ENCODE measurements around the gene MATN1.

DNA sequence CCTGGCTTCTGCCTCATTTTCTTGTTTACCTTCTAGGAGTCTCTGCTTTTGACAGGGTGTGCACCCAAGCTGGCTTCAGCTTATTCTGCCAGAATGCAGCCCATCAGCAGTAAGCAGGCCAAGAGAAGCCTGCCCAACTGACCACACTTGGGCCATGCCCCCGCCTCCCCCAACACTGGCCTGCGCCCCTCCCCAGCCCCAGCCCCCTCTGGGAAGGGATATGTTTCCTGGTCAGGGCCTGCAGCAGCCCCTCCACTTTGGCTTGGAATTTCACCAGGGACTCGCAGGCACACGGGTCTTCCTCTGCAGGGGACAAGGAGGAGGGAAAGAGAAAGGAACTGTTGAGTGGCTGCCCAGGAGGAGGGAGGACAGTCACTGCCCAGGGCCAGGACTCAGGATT, 9.4 kb downstream of the MATN1 start:
- TF ChIP-seq EZH2 (IDR thresholded peaks at IDR 0.05; ENCODE audit: borderline replicate concordance), result no peak
- TF ChIP-seq EZH2phosphoT487 (IDR thresholded peaks at IDR 0.05; ENCODE audit: low read depth, severe bottlenecking, unreplicated experiment), result no peak
